Kidney glomerular epithelial cell (primary cell): Measurements from ENCODE around the gene POU6F2.

Source experiments
- DNase-seq: peaks from one replicate; lab custom pipeline; 2025; lab: John Stamatoyannopoulos, UW

Gene POU6F2

DNA sequence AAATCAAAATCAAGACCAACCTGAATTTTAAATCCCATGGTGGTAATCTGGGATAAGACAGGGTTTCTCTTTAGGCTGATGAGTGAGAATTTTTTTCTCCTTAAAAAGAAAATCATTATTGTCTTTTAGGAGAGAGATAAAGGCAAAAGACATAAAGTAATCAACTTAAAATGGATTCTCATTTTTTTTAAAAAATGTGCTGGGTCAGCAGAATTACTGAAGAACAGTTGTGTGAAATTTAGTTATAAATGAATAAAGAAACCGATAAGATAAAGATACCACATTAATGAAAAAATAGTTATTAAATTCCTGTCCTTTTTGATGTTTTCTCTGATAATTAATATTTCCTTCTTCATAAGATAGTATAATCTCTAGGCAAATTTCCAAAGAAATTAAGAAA, 427.2 kb downstream of the POU6F2 start:
- no peak for DNase-seq

DNA sequence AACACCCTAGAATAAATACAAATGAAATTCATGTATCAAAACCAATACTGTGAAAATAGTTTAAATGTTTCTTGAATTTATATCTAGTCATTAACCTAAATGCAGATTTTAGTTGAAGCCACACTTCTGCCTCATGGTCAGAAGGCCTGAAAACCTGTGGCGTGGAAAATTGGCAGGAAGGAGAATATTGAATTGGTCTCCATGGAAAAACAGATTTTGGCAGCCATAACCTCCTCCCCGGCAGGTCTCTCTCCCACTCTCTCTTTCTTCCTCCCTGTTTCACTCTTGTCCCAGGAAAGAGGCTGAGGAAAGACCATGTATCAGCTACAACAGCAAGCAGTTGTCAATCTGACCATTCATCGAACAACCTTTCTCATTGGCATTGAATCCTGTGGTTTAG, 427.9 kb downstream of the POU6F2 start:
- DNase-seq: no peak

DNA sequence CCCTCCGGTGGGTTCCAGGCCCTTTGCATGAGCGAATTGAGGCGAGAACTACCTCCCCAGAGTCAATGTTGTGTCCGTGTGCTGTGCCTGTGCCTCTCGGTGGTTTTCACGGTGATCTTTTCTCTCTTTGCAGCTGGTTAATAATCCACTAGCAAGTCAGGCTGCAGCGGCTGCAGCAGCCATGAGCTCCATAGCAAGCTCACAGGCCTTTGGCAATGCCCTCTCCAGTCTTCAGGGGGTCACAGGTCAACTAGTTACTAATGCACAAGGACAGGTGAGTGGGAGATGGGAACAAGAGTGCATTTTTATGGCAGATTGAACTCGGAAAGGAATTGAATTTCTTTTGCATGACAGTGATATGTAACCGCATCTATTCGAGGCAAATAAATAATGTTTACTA, 428.8 kb downstream of the POU6F2 start:
- DNase-seq: peak; percentile 62

DNA sequence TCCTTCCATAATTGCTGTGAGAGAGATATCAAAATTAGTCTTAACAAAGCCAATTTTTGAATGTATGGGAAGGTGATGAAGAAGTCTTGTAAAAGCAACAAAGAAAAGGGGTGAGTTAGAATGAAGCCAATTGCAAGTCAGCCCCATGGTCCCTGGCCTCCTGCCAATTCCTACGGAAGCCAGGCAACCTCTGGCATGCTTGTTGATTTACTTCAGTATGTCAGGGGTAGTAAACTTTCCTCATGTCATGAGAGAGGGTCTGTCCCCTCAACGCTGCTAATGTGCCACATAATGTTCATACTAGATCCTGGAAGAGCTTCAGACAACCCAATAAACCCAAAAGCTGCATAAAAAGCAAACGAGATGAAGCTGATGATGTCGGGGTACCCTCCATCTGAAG, 429.4 kb downstream of the POU6F2 start:
- DNase-seq: no peak

DNA sequence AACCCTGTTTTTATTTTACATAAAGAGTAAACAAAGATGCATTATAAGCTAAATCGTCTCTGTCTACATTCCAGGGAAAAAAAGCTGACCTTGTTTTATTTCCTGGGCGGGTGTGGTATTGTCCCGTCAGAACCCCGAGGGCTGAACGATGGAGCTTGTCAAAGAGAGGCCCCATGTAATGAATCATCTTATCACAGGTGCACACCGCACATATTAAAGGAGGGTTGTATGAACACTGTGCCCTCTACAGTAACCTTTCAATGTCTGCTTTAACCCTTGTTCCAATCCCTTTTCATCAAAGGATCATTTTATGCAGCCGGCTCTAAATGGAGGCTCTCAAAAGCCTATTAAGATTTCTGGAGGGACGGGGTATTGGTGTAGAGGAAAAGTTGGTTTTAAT, 430.0 kb downstream of the POU6F2 start:
- no peak for DNase-seq

DNA sequence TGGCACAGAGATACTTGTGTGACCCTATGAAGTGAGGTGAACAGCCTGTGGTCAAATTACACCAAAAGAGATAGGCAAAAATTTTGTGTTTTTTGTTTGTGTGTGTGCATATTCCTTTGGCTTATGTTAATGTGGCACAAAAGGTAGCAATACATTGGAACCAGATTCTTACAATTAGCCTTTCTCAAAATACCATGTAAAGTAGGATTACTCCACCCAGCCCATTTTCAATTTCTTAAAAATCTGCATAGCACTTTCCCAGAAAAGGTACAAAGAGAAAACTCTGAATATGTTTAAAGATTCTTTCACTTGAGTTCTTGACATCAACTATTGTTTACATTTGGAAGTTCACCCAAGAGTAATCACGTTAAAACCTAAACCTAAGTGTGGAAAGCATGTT, 431.2 kb downstream of the POU6F2 start:
- DNase-seq: no peak

DNA sequence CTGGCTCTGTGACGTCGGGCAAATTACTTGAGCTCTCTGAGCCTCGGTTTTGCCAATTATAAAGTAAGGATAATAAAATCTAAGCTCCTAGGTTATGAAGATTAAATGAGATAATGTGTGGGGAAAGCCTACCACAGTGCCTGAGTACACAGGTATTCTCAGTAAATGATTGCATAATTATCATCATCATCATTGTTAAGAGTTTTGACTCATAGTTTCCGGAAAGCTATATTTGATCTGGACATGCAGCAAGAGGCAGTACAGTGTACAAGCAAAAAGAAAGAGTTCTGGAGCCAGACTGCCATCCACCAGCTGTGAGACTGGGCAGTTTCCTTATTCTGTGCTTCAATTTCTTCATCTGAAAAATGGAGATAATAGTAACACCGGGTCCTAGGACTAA, 432.9 kb downstream of the POU6F2 start:
- no peak for DNase-seq

DNA sequence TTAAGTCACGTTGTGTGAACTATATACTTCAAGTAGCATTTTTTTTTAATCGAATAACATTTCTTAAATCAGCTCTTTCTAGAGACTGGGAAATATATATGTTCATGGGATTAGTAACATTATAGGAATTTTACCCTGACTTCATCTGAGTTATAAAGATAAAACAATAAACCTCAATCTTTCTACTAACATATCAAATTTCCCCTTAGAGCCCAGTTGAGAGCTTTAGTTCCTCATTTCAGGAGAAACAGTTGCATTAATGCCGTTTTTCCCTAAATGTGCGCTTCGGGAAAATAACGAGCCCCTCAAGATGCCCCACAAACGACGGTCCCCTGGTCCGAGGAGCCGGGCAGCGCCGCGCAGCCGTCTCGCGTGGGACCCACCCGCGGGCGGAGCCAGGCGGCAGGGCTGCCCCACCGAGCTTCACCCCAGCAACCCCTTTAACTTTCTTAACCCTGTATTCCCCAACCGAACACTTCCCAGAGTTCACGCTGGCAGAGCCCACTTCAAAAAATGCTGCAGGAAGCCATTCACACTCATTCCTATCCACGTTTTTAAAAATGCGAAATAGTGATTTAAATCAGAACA, 436.0 kb downstream of the POU6F2 start:
- no peak for DNase-seq

DNA sequence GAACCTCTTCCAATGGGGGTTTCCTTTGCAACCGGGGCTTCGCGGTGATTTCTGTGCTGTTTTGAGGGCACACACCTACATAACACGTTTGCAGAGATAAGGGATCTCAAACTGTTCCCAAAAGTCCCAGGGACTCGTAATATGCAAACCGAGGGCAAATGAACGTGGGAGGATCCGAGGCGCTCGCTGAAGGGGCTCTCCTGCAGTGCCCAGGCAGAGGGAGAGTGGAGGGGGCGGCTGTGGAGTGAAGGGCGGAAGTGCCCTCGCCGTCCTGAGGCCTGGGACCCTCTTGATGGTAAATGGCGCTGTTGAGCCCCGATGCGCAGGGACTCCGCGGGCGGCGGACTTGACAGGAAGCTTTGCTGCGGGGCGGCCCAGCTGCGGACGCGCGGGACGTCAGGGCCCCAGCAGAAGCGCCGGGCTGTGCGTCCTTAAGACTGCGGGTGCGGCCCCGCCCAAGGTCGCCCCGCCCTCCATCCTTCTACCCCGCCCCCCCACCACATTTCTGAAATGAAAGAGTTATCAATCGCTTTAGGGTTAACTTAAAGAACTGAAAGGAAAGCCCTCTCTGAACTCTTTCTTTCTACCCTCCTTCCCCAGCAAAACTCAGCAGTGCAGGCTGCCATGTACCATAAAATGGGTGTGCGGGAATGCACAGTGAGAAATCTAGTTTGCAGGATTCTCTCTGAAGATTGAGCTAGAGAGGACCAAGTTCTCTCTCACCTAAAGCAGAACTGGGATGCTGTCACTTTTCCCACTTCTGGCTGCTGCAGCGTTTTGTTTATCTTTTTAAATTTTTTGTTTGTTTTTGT, 436.7 kb downstream of the POU6F2 start:
- peak; percentile 11 for DNase-seq

DNA sequence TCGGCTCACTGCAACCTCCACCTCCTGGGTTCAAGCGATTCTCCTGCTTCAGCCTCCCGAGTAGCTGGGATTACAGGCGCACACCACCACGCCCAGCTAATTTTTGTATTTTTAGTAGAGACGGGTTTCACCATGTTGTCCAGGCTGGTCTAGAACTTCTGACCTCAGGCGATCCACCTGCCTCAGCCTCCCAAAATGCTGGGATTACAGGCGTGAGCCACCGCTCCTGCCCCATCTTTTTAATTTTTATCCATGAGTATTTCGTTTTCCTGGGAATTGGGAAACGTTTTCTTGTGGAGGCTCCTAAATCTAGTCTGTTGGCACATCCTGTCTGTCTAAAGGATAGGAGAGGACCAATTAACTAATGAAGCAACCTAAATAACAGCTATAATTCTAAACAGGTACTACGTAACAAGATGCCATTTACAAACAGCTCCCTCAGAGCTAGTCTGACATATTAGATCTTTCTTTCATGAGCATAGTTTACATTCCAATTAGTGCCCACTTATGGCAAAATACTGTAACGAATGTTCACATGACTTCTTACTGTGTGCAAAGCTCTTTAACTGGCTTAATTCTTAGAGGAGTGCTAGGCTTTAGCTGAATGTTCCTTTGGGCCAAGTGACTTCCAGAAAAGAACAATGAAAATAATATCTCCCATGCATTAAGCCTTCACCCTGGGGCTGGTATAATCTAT, 437.5 kb downstream of the POU6F2 start:
- no peak for DNase-seq

DNA sequence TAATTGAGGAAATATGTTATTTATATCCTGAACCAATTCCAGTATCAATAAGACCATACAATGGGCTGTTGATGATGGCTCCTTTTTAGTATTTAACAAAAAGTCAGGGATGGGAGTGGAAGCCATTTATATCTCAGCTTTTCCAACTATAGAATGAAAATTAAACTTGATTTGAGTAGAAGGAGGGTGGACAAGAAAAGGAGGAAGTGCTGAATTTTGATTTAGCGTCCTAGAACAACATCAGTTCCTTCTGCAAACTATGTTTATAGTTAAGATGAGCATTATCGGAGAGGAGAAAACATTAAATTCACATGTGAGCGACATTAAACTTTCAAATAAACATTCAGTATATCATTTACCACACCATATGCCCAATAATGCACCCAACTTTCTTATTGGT, 439.2 kb downstream of the POU6F2 start:
- no peak for DNase-seq

DNA sequence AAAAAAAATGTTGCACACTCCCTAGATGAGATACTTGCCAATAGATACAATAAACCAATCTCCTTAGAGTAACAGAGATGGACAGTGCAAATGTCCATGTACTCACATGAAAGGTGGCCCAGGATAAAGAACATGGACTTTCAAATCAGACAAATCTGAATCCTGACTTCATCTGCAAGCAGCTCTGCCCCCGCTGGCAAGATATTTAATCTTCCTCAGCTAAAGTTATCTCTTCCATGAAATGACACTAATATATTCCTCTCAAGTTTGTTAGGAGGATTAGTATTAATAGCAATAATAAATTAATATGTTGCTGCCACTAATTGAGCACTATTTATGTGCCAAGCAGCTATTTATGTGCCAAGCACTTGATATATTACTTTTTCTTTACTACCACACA, 439.9 kb downstream of the POU6F2 start:
- no peak for DNase-seq

DNA sequence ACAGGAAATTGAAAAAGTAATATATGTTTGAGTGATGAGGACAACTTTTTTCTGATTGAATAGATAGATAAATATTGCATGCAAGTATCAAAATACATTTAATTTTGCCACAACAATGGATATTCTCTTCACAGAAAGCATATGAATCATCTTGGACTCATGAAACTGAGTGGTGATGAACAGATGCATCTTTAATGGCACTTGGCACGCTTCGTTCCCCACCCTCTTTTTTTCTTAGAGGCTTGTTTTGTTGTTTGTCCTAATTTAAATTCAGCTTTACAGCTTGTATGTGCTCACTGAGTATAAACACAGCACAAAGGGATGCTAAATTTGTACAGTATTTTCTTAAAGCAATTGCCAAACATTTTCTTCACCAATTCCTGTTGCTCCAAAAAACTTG, 443.5 kb downstream of the POU6F2 start:
- no peak for DNase-seq

DNA sequence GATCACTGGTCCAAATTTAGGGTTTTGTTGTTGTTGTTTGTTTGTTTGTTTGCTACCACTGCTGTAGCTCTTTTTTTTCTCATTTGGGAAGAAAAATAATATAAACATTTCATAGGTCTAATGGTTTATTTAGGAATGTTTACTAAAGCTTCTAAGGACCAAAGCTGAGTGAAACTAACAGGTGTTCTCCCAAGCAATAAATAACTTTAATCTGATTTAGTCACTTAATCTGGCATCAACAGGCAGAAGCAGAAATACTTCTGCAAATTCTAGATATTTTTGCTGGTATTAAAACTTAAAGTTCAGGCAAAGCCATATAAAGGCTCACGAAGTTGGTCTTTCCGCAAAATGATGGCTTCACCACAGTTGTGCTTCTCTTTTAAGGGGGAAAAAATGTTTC, 444.0 kb downstream of the POU6F2 start:
- DNase-seq: no peak

DNA sequence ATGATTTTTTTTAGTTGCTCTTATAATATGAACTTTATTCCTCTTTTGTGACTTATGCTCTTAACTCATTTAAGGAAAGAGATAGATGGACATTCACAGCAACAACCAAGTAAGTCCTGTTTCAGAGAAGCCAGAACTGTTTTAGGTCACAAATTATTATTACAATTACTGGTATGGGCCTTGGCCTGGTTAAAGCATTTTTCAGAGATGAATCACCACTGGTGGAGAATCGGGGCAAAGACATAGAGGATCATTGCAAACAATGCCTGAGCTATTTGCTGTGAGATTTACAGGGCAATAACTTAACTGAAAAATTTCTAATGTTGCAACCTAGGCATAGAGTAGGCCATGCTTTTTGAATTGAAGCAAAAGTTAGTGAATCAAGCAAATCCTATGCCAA, 450.5 kb downstream of the POU6F2 start:
- peak; percentile 36 for DNase-seq

DNA sequence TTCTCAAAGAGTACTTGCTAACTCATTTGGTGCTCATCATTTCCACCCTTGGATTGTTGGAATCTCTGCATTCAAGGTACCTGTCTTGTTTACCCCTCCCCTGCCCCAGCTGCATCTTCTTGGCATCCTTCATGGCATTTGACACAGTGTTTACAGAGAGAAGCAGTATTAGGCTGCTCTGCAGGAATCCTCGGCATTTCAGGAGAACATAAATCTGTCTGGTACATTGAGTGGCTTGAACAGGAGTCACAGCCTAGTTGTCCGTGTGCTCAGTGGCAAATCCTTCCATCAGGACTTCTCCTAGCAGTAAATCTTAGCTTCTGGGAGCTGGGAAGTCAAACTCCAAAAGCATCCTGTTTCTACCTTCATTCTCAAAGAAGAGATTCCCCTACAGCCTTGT, 451.7 kb downstream of the POU6F2 start:
- peak; percentile 65 for DNase-seq

DNA sequence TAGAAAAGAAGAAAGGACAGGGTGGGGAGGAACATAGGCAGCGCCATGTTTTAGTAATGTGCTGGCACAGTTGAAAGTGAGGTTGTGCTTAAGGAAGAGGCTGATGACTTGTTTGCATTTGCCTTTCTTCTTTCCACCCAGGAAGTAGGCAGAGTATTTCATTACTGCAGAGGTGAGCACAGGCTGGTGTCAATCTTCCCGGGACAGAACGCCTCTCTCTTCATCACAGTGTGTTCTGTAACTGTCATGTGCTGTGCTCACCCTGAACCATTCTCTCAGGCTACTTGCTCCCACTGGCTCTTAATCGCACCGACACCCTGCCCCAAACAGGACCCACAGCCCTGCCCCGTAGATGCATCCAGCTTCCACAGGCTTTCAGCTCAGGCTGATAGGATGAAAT, 452.7 kb downstream of the POU6F2 start:
- no peak for DNase-seq

DNA sequence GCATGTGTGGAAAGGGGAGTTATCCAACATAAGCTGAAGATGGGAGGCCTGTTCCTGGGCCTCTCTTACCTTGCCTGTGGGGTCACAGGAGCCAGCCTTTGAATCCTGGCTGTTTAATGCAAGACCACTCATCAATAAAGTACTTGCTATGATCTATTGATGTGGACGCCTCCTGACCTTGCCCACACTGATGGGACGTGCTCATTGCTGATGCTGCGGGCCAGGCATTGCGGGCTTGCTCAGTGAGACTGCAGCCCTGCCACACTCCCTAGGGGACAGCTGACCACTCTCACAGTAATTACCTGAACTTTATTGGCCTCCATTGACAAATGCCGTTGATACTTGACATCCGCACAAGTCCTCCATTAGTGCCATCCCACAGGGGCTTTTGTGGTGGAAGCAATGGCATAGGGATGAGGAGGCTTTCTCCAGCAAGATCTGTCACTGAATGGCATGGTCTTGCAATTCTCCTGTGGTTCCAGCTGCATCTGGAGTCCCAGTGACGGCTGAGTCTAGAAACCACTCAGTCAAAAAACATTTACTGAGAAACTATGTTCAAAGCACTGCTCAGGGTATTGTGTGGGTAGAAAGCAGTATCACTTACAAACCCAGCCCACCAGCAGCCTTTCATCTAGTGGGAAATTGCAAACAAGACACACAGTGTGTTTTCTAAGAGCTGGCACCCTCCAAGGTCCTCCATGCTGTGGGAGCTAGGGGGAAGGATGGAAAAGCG, 453.4 kb downstream of the POU6F2 start:
- DNase-seq: no peak

DNA sequence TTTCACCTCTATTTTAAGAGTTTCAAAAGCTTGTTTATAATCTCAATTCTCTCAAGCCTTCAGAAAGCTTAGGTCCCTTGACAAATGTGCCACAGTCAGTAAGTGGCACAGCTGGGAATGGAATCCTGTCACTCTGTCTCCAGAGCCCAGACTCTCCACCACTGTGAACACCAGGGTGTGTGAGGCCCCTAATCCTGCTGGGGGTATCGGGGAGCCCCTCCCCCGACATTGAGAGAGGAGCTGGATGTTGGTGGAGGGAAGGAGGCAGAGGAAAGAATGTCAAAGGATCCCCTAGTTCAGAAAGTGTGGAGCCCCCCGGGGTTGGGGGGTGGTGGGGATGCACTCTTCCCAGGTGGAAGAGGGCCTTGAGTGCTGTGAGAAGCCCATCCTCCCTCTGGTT, 454.7 kb downstream of the POU6F2 start:
- DNase-seq: no peak

DNA sequence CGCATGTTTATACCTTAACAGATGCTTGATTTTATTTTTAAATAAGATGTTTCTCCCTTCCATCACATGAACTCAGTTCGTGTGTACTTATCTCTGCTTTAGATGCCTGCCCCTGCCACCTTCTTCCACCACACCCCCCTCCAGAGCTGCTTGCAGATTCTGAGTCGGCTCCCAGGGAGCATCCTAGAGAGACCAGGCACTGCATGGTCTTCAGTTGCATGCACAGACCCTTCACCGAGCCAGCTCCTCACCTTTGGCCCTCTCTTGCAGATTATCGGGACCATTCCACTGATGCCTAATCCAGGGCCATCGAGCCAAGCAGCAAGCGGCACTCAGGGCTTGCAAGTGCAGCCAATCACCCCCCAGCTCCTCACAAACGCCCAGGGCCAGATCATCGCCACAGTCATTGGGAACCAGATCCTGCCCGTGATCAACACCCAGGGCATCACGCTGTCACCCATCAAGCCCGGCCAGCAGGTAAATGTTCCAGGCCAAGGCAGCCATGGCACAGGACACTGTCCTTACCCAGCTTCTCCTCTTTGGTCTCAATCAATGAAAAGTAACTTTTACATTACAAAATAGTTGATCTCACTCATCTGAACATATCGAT, 455.2 kb downstream of the POU6F2 start:
- no peak for DNase-seq

DNA sequence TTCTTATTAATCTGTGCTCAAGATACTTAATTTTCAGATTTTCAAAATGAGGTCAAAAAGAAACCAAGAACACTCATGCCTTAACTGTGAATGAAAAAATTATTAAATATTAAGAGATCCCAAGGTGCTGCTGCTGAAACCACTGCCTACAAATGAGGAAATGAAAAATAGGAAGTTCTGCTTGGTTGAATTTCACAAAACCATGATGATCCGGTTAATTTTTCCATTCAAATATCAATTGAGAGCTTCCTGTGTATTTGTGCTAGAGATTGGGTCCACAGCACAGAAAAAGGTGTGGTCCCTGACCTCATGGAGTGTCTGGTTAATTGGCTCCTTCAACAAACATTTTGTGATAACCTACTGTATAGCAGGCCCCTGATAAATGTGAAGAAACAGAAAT, 455.8 kb downstream of the POU6F2 start:
- DNase-seq: no peak

DNA sequence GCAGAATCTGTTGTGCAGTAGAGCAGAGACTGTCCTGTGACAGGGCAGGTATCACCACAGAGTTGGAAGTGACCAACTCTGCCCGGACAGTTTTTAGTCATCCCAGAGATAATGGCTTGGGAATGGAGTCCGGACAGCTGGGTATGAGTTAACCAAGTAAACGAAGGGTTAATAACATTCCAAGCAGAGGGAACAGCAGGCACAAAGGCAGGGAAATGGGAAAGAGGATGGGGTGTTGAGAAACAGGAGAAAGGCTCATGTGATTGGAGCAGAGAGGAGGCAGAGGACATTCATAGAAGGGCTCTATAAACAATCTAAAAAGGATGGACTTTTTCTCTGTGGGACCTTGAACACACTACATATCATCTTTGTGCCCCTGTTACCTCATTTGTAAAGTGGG, 456.3 kb downstream of the POU6F2 start:
- no peak for DNase-seq
